PC-9 (cell line): ENCODE results near the gene TMEM52. TPM values are rescaled to one million over a fixed set of nuclear protein-coding genes. Genes with fewer than 3 reads are reported as not detected.

Experiments
- BruUV-seq: library from RNA; stranded (reverse); fragments of 400-500 nt; replicated peaks from 2 replicates; lab custom pipeline; 2021; lab: Mats Ljungman, UMichigan
- CTCF ChIA-PET: fragments of 300-600 bp; sonication (Branson Sonifier 250); formaldehyde crosslinking; loops from one replicate; lab custom pipeline; 2022; ENCODE audit warnings: antibody characterized with exemption; lab: Charles Lee
- POLR2A ChIA-PET: fragments of 300-600 bp; sonication (Branson Sonifier 250); formaldehyde crosslinking; loops from one replicate; lab custom pipeline; 2022; ENCODE audit warnings: antibody characterized with exemption; ENCODE audit not compliant: unreplicated experiment; lab: Charles Lee
- DNase-seq, 2 experiments: peaks; one replicate each; pipeline versions ENCODE4 v3.0.0 to v3.0.0-alpha.2; 2015 to 2022; ENCODE audit warnings: mixed read lengths in 1 of 2
- H2AFZ ChIP-seq: fragments of 200-600 bp; sonication (generic); 2 replicates; pipeline ENCODE4 v1.8.1; 2017; ENCODE audit warnings: antibody characterized with exemption
- H3F3A ChIP-seq: fragments of 200-600 bp; sonication (generic); 2 replicates; pipeline ENCODE4 v1.8.1; 2017; ENCODE audit warnings: antibody characterized with exemption, mild to moderate bottlenecking, low read depth; ENCODE audit not compliant: insufficient read depth
- H3K27ac ChIP-seq: fragments of 200-600 bp; sonication (generic); 2 replicates; pipeline ENCODE4 v1.6.1; 2016; ENCODE audit warnings: mixed run types
- H3K27me3 ChIP-seq: fragments of 200-600 bp; sonication (generic); 2 replicates; pipeline ENCODE4 v1.6.1; 2016; ENCODE audit warnings: low read depth, mixed run types; ENCODE audit not compliant: insufficient read depth
- H3K36me3 ChIP-seq: fragments of 200-600 bp; sonication (generic); 2 replicates; pipeline ENCODE4 v1.6.1; 2016; ENCODE audit warnings: low read depth, mixed run types
- H3K4me1 ChIP-seq: fragments of 200-600 bp; sonication (generic); replicated peaks from 2 replicates; pipeline ENCODE4 v1.6.1; 2016; ENCODE audit warnings: mixed run types; ENCODE audit not compliant: insufficient read depth
- H3K4me2 ChIP-seq: fragments of 200-600 bp; sonication (generic); 2 replicates; pipeline ENCODE4 v1.6.1; 2017; ENCODE audit warnings: mixed run types
- H3K4me3 ChIP-seq: fragments of 200-600 bp; sonication (generic); 2 replicates; pipeline ENCODE4 v1.6.1; 2016; ENCODE audit warnings: mixed run types
- H3K79me2 ChIP-seq: fragments of 200-600 bp; sonication (generic); 2 replicates; pipeline ENCODE4 v1.6.1; 2017; ENCODE audit warnings: low read depth, mixed run types
- H3K9me2 ChIP-seq: fragments of 200-600 bp; sonication (generic); 2 replicates; pipeline ENCODE4 v1.8.1; 2017; ENCODE audit warnings: mild to moderate bottlenecking; ENCODE audit not compliant: insufficient read depth
- H3K9me3 ChIP-seq: fragments of 200-600 bp; sonication (generic); 2 replicates; pipeline ENCODE4 v1.8.1; 2016; ENCODE audit warnings: low read depth; ENCODE audit not compliant: insufficient read depth
- H4K20me1 ChIP-seq: fragments of 200-600 bp; sonication (generic); 2 replicates; pipeline ENCODE4 v1.8.1; 2017; ENCODE audit not compliant: insufficient read depth
- CTCF ChIP-seq: fragments of 200-600 bp; sonication (generic); conservative IDR thresholded peaks from 2 replicates; pipeline ENCODE4 v1.6.1; 2017; ENCODE audit warnings: mixed run types, antibody characterized with exemption, mild to moderate bottlenecking, moderate library complexity
- EZH2 ChIP-seq: fragments of 200-600 bp; sonication (generic); IDR thresholded peaks from 2 replicates; pipeline ENCODE4 v1.8.0; 2017; ENCODE audit warnings: antibody characterized with exemption, low read depth
- intact Hi-C: fragments of 100-400 bp; cut with micrococcal nuclease; formaldehyde crosslinking; loops from one replicate; pipeline ENCODE4 v1.10.0; 2022; ENCODE audit not compliant: unreplicated experiment
- total RNA-seq: library from RNA; stranded (reverse); gene quantifications from 2 replicates; pipeline ENCODE4 v1.2.3, GENCODE V29; 2021

The TMEM52 gene
- total RNA-seq, 1 experiment from 2014 or later = 7.4 TPM

- intact Hi-C loops = no loop called here
- Histone ChIP-seq H3K27me3 (peaks cover 34% of the 10 kb centered on the region), H3K4me1 (no peaks in the 10 kb centered on the region), H3K27ac (no peak overlapping the region), H2AFZ (no peak overlapping the region), H3K4me3 (no peak overlapping the region), H3K4me2 (no peak overlapping the region), H3F3A (peaks cover 5% of the 10 kb centered on the region; the same call in 1 of the 2 replicates), H4K20me1 (no peaks in the 10 kb centered on the region), H3K9me3 (no peaks in the 10 kb centered on the region), H3K36me3 (no peaks in the 10 kb centered on the region), H3K79me2 (no peaks in the 10 kb centered on the region), H3K9me2 (no peaks in the 10 kb centered on the region)
- DNase-seq = no peak
- CTCF ChIA-PET = no interaction called here
- TF ChIP-seq CTCF (no peak), EZH2 (no peak)
- no TSS peak for BruUV-seq
- POLR2A ChIA-PET = no interaction called here
Measured at GRCh38 chr1:1966071-1966740, 47.1 kb upstream of the TMEM52 start.

- H3K27ac ChIP-seq = no peak overlapping the region
- no peaks in the 10 kb centered on the region for H3K9me2 ChIP-seq
- DNase-seq = no peak
- TF ChIP-seq CTCF (no peak), EZH2 (no peak)
- no peaks in the 10 kb centered on the region for H4K20me1 ChIP-seq
- no peak overlapping the region for H3K4me3 ChIP-seq
- intact Hi-C loops = no loop called here
- H3K36me3 ChIP-seq = no peaks in the 10 kb centered on the region
- H3K9me3 ChIP-seq = no peaks in the 10 kb centered on the region
- peaks cover 5% of the 10 kb centered on the region; the same call in 1 of the 2 replicates for H3F3A ChIP-seq
- H3K79me2 ChIP-seq = no peaks in the 10 kb centered on the region
- no peak overlapping the region for H2AFZ ChIP-seq
- peaks cover 41% of the 10 kb centered on the region for H3K27me3 ChIP-seq
- POLR2A ChIA-PET = no interaction called here
- H3K4me2 ChIP-seq = no peak overlapping the region
- BruUV-seq = no TSS peak
- H3K4me1 ChIP-seq = no peaks in the 10 kb centered on the region
- CTCF ChIA-PET = no interaction called here
Measured at GRCh38 chr1:1965546-1965945, 46.5 kb upstream of the TMEM52 start.

- no peak overlapping the region for H3K27ac ChIP-seq
- CTCF ChIA-PET = no interaction called here
- no TSS peak for BruUV-seq
- no peak overlapping the region for H3K4me2 ChIP-seq
- H3K9me3 ChIP-seq = no peaks in the 10 kb centered on the region
- POLR2A ChIA-PET = no interaction called here
- no peak overlapping the region for H3K4me3 ChIP-seq
- TF ChIP-seq EZH2 (no peak), CTCF (no peak)
- no peaks in the 10 kb centered on the region for H4K20me1 ChIP-seq
- H3K79me2 ChIP-seq = no peaks in the 10 kb centered on the region
- no peaks in the 10 kb centered on the region for H3K9me2 ChIP-seq
- no peak for DNase-seq
- H3K27me3 ChIP-seq = peaks cover 44% of the 10 kb centered on the region
- no peaks in the 10 kb centered on the region for H3K4me1 ChIP-seq
- intact Hi-C loops = no loop called here
- H3F3A ChIP-seq = peaks cover 5% of the 10 kb centered on the region; the same call in 1 of the 2 replicates
- no peaks in the 10 kb centered on the region for H3K36me3 ChIP-seq
- H2AFZ ChIP-seq = no peak overlapping the region
Measured at GRCh38 chr1:1964811-1965210, 45.7 kb upstream of the TMEM52 start.
